GM12878 (cell line): ENCODE measurements around the gene GINS2.

Experiments used
- BCLAF1 ChIP-seq: fragments of 450-650 bp; IDR thresholded peaks from 2 replicates; pipeline ENCODE4 v1.6.1; 2017; ENCODE audit warnings: antibody characterized with exemption, mild to moderate bottlenecking, moderate library complexity
- NFIC ChIP-seq: IDR thresholded peaks from 2 replicates; pipeline ENCODE4 v1.6.1; 2012; ENCODE audit warnings: low read depth, mild to moderate bottlenecking, inconsistent platforms, low read length, moderate library complexity
- SIN3A ChIP-seq: IDR thresholded peaks from 2 replicates; pipeline ENCODE4 v1.6.1; 2012; ENCODE audit warnings: low read depth, low read length, improper control_type of control experiment
- TF ChIP-seq, protein P1 (sequence below), 3 experiments: IDR thresholded peaks in 2 of 3; conservative IDR thresholded peaks in 1 of 3; 2 replicates each; pipeline ENCODE4 v1.5.1; 2011; ENCODE audit warnings: low read depth in 3 of 3, low read length in 3 of 3, mild to moderate bottlenecking in 3 of 3, control low read depth in 2 of 3, moderate library complexity in 2 of 3, inconsistent platforms in 1 of 3, mixed read lengths in 1 of 3; ENCODE audit not compliant: control insufficient read depth in 2 of 3, insufficient read depth in 1 of 3; ENCODE audit errors: extremely low read depth in 1 of 3

DNA sequence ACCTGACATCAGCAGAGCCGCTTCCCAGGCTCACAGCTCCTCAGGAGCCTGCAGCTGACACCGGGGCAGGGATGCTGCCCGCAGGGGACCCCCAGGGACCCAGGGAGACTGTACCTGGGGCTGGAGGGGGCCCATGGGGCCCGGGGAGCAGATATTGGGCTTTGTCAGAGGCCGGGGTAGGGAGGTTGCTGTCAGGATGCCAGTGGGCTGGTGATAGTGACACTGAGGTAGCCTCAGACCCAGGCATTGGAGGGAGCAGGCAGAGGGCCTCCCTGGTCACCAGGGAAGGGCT, 60.5 kb downstream of the GINS2 start:
- TF ChIP-seq, protein P1, sequence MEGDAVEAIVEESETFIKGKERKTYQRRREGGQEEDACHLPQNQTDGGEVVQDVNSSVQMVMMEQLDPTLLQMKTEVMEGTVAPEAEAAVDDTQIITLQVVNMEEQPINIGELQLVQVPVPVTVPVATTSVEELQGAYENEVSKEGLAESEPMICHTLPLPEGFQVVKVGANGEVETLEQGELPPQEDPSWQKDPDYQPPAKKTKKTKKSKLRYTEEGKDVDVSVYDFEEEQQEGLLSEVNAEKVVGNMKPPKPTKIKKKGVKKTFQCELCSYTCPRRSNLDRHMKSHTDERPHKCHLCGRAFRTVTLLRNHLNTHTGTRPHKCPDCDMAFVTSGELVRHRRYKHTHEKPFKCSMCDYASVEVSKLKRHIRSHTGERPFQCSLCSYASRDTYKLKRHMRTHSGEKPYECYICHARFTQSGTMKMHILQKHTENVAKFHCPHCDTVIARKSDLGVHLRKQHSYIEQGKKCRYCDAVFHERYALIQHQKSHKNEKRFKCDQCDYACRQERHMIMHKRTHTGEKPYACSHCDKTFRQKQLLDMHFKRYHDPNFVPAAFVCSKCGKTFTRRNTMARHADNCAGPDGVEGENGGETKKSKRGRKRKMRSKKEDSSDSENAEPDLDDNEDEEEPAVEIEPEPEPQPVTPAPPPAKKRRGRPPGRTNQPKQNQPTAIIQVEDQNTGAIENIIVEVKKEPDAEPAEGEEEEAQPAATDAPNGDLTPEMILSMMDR (IDR thresholded peaks at IDR 0.05 in 2 of 3, conservative IDR thresholded peaks at IDR 0.05 in 1 of 3; ENCODE audit: control insufficient read depth in 2 of 3, extremely low read depth in 1 of 3, insufficient read depth in 1 of 3, low read depth in 3 of 3, low read length in 3 of 3): no peak
- TF ChIP-seq NFIC (no peak), SIN3A (no peak), BCLAF1 (no peak)
